Activated CD4-positive, alpha-beta T cell treated with anti-CD3 and anti-CD28 coated beads, Interleukin-2, amount 10 ng/mL, durations not matched to agents 7 days and 5 days (primary cell): ENCODE measurements around the gene GLIS2. TPM values are rescaled to one million over a fixed set of nuclear protein-coding genes. Genes with fewer than 3 reads are reported as not detected.

Experiments
- CTCF ChIA-PET: fragments of 350-600 bp; sonication (Branson Sonifier 250); formaldehyde crosslinking; loops from one replicate; lab custom pipeline; 2021; ENCODE audit warnings: antibody characterized with exemption; lab: Charles Lee
- POLR2A ChIA-PET: fragments of 350-600 bp; sonication (Branson Sonifier 250); formaldehyde crosslinking; loops from one replicate; lab custom pipeline; 2021; ENCODE audit warnings: antibody characterized with exemption; lab: Charles Lee
- DNase-seq: peaks from one replicate; pipeline ENCODE4 v3.0.0-alpha.2; 2020
- H3K27ac Mint-ChIP-seq: one replicate; pipeline ENCODE4 v1.8.0; 2021; ENCODE audit warnings: mild to moderate bottlenecking, moderate library complexity, mixed read lengths
- H3K27me3 Mint-ChIP-seq: one replicate; pipeline ENCODE4 v1.8.0; 2021; ENCODE audit warnings: mixed read lengths
- H3K36me3 Mint-ChIP-seq: one replicate; pipeline ENCODE4 v1.8.0; 2021; ENCODE audit warnings: low read depth, mixed read lengths
- H3K4me1 Mint-ChIP-seq: one replicate; pipeline ENCODE4 v1.8.0; 2021; ENCODE audit warnings: mixed read lengths
- H3K4me3 Mint-ChIP-seq: one replicate; pipeline ENCODE4 v1.8.0; 2021; ENCODE audit warnings: mild to moderate bottlenecking, moderate library complexity, mixed read lengths
- H3K9me3 Mint-ChIP-seq: one replicate; pipeline ENCODE4 v1.8.0; 2021; ENCODE audit warnings: mixed read lengths
- total RNA-seq, 2 experiments: library from RNA; stranded (reverse); gene quantifications; one replicate each; pipeline ENCODE4 v1.2.3, GENCODE V29; 2021

GLIS2 gene
- total RNA-seq, 2 experiments from 2014 or later: 0.12 to 0.17 TPM

DNA sequence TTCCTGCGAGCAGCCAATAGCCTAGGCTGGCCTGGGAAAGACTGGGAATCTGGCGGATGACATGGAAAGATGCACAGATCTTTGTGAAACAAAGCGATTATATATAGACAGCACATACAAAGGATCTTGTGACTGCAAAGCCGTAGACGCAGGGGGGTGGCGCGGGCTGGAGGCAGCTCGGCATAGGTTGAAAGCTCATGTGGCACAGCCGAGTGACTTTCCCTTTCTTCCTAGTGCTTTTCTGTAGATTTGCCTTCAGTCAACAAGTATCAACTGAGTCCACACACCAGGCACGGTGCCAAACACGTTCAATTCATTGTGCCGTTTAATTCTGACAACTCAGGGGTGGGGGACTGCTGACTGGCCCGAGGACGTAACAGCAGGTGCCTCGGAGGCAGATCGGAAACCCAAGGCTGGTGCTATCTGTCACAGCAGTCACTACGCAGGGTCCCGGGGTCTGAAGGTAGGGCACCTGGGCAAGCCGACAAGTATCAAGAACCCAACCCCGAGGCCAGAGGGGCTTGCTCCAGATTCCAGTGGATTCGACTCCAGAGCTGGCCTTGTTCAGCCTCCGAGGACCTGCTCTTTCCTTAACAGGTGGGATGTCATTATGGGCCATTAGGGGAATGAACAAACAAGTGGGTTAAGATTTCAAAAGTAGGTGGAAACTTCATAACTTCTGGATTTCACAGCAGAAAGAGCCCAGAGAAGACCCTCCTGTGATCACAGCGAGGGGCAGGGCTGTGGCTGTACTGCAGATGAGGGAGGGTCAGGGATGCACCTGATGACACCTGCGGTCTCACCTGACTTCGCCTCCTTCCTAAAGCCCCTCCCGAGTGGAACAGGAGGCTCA, 29.3 kb downstream of the GLIS2 start:
- no peak overlapping the region for H3K4me3 Mint-ChIP-seq

DNA sequence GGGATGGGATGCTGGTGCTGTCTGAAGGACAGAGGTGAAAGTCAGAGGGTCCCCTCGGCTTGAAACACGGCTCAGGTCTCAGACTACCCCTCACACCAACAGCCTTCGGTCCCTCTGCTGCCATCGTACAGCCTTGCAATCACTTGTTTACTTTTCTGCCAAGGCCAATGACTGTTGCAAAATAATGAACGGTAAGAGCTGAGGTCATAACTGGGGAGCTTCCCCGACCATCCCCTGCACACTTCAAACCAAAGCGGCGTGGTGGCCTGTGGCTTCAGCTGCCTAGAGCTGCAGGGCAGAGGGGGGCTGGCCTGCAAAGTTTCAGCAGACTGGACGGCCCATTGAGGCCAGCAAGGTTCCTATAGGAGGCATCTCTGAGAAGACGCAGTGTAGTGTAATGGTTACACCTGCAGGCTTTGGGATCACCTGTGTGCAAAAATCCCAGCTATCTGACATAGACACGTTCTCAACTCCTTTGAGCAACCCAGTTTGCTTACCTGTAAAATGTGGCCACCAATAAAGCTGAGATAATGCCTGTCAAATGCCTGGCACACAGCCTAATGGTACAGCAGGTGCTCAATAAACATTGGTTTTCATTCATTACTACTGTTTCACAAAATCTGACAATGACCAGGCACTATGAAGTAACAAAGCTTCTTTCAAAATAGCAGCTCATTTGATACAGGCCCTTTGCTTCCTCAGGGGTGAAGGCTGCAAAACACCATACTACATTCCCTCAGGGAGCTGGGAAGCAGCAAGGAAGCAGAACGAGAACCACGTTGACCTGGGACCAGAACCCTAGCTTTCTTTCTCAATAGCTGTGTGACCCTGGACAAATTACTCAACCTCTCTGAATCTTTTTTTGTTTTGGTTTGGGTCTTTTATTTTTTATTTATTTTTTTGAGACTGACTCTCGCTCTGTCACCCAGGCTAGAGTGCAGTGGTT, 30.2 kb downstream of the GLIS2 start:
- CTCF ChIA-PET: interaction anchor here (0.5 to 1.8 kb wide), 3 partner anchors 13 to 649 kb away, joined by 5 to 7 read pairs (median 7); no protein-coding TSS in a partner anchor
- Mint-ChIP-seq H3K4me3 (no peak overlapping the region), H3K36me3 (no peaks in the 10 kb centered on the region), H3K9me3 (no peaks in the 10 kb centered on the region), H3K4me1 (peaks cover 17% of the 10 kb centered on the region), H3K27me3 (no peaks in the 10 kb centered on the region), H3K27ac (peak overlapping the region; percentile 32)
- POLR2A ChIA-PET: interaction anchor here (0.8 kb wide), 1 partner anchor 642 kb away, joined by 3 read pairs; no protein-coding TSS in a partner anchor
- DNase-seq: no peak

More for the DNA sequence above, 29.3 kb downstream of the GLIS2 start:
- Mint-ChIP-seq H3K27me3 (no peaks in the 10 kb centered on the region), H3K9me3 (no peaks in the 10 kb centered on the region), H3K4me1 (peaks cover 15% of the 10 kb centered on the region), H3K27ac (no peak overlapping the region), H3K36me3 (no peaks in the 10 kb centered on the region)
- ChIA-PET CTCF (interaction anchor here (0.5 kb wide), 1 partner anchor 759 kb away, joined by 4 read pairs; no protein-coding TSS in a partner anchor), POLR2A (no interaction called here)
- DNase-seq: no peak

DNA sequence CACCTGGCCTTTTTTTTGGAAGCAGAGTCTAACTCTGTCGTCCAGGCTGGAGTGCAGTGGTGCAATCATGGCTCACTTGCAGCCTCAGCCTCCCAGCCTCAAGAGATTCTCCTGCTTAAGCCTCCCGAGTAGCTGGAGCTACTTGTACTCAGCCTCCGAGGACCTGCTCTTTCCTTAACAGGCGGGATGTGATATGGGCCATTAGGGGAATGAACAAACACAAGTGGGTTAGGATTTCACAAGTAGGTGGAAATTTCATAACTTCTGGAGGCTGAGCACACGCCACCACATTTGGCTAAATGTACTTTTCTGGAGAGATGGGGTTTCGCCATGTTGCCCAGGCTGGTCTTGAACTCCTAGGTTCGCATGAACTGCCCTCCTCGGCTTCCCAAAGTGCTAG, 31.1 kb downstream of the GLIS2 start:
- H3K27me3 Mint-ChIP-seq: no peaks in the 10 kb centered on the region
- no peak for DNase-seq
- CTCF ChIA-PET: interaction anchor here (1.2 to 1.8 kb wide), 3 partner anchors 12 to 93 kb away, joined by 4 to 7 read pairs (median 5); no protein-coding TSS in a partner anchor
- H3K36me3 Mint-ChIP-seq: no peaks in the 10 kb centered on the region
- POLR2A ChIA-PET: interaction anchor here (0.6 to 0.8 kb wide), 2 partner anchors 11 to 643 kb away, joined by 3 to 4 read pairs; no protein-coding TSS in a partner anchor
- no peak overlapping the region for H3K27ac Mint-ChIP-seq
- no peak overlapping the region for H3K4me3 Mint-ChIP-seq
- peaks cover 26% of the 10 kb centered on the region for H3K4me1 Mint-ChIP-seq
- no peaks in the 10 kb centered on the region for H3K9me3 Mint-ChIP-seq

DNA sequence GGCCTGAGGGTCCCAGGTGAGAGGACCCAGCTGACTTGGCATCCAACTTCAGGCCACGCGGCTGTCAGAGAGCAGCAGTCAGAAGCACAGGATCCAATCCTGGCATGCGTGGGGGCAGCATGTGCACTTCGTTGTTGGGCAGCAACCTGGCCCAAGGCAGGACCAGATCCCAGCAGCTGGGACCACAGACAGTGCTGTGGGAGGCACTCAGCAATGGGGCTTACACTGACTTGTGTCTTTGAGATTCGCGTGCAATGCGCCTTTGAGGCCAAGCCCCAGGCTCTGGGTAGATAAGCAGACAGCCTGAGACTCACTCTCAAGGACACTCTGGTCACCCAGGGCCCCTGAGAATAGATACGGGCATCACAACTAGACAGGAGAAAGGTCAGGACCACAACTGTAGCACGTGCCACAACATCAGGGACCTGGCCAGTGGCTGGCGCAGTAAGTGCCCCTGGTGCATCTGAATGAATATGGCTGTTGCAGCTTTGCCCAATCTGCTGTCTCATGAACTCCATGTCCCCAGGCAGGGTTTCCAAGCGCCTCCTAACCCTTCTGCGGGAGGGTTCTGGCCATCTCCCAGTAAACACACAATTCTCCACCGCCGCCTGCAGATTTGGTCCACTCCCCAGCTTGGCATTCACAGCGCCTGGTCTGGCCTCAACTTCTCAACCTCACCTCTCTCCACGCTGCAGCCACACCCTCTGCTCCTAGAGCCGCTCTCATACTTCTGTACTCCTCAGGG, 32.1 kb downstream of the GLIS2 start:
- H3K4me1 Mint-ChIP-seq: peaks cover 26% of the 10 kb centered on the region
- DNase-seq: no peak
- no peaks in the 10 kb centered on the region for H3K36me3 Mint-ChIP-seq
- no peaks in the 10 kb centered on the region for H3K9me3 Mint-ChIP-seq
- ChIA-PET POLR2A (interaction anchor here (0.7 kb wide), 1 partner anchor 9 kb away, joined by 3 read pairs; no protein-coding TSS in a partner anchor), CTCF (interaction anchor here (1.2 to 1.8 kb wide), 2 partner anchors 20 to 94 kb away, joined by 4 to 5 read pairs; no protein-coding TSS in a partner anchor)
- H3K4me3 Mint-ChIP-seq: no peak overlapping the region
- no peak overlapping the region for H3K27ac Mint-ChIP-seq
- no peaks in the 10 kb centered on the region for H3K27me3 Mint-ChIP-seq

DNA sequence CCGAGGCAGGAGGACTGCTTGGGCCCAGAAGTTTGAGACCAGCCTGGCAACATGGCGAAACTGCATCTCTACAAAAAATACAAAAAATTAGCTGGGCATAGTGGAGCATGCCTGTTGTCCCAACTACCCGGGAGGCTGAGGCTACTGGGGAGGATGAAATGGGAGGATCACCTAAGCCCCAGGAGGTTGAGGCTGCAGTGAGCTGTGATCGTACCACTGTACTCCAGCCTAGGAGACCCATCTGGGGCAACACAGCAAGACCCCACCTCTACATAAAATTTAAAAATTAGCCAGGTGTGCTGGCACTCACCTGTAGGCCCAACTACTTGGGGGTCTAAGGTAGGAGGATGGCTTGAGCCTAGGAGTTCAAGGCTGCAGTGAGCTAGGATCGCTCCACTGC, 33.5 kb downstream of the GLIS2 start:
- ChIA-PET POLR2A (no interaction called here), CTCF (interaction anchor here (0.7 to 1.6 kb wide), 8 partner anchors 10 to 859 kb away, joined by 3 to 4 read pairs (median 3); no protein-coding TSS in a partner anchor)
- H3K36me3 Mint-ChIP-seq: peaks cover 9% of the 10 kb centered on the region
- H3K9me3 Mint-ChIP-seq: no peaks in the 10 kb centered on the region
- H3K4me1 Mint-ChIP-seq: peaks cover 26% of the 10 kb centered on the region
- no peak overlapping the region for H3K27ac Mint-ChIP-seq
- H3K27me3 Mint-ChIP-seq: no peaks in the 10 kb centered on the region
- peak overlapping the region; percentile 32 for H3K4me3 Mint-ChIP-seq
- no peak for DNase-seq

DNA sequence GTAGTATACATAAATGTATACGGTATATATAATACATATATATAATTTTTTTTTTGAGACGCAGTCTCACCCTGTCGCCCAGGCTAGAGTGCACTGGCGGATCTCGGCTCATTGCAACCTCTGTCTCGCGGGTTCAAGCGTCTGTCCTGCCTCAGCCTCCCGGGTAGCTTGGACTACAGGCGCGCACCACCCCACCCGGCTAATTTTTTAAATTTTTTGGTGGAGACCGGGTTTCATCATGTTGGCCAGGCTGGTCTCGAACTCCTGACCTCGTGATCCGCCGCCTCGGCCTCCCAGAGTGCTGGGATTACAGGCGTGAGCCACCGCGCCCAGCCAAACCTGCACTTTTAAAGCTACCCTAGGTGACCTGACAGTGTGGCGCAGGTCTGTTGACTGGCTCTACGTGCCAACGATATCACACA, 34.5 kb downstream of the GLIS2 start:
- ChIA-PET POLR2A (interaction anchor here (0.5 kb wide), 1 partner anchor 51 kb away, joined by 3 read pairs; no protein-coding TSS in a partner anchor), CTCF (interaction anchor here (0.5 to 2.1 kb wide), 7 partner anchors 12 to 105 kb away, joined by 3 to 8 read pairs (median 3); no protein-coding TSS in a partner anchor)
- peak overlapping the region; percentile 94 for H3K27ac Mint-ChIP-seq

DNA sequence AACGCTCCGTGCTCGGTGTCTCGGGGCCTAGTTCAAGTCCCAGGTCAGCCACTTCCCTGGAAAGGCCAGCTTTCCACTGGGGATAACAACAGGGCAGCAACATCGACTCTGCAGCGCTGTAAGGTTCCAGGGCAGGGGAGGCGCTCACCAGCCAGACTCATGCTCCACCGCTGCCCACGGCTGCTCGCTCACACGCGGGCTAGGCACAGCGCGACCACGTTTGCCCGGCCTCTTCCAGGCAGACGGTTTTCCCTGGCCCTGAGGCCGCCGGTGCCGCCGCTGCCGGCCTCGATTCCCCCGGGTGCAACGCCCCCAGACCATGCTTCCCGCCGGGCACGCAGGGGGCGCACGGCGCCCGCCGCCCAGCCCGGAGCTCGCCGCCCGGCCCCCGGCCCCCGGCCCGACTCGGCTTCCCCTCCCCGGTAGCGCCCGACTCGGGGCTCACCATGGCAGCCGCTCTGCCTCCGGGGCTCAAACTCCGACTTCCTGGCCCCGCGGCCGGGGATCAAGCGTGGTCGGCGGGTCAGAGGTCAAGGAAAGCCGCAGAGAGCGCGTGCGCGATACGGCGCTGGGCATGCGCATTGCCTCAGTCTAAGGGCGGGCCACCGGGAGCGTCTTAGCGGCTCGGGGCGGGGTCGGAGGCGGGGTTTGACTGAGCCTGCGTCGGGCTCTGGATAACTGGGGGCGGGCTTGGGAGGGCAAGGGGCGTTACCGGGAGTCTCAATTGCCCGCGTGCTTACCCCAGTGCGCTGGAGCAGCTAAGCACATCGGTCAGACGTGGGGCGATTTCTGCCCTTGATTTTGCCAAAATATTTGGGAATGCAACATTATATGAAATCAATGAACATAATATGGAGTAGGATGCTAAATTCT, 35.2 kb downstream of the GLIS2 start, which contains the start of gene PAM16:
TSS of gene PAM16 (minus strand) at position 535 of the 873 bp plus-strand sequence. CDS start at position 448, 87 bp downstream.
- Mint-ChIP-seq H3K4me3 (peak within 1 kb of the TSS; percentile 96), H3K27me3 (no peaks in the 10 kb centered on the region), H3K27ac (peak within 1 kb of the TSS; percentile 94), H3K9me3 (no peaks in the 10 kb centered on the region), H3K4me1 (peaks cover 26% of the 10 kb centered on the region), H3K36me3 (peaks cover 12% of the 10 kb centered on the region)
- ChIA-PET POLR2A (no interaction called here), CTCF (interaction anchor here (0.5 to 2.1 kb wide), 6 partner anchors 11 to 105 kb away, joined by 3 to 8 read pairs (median 3); no protein-coding TSS in a partner anchor)
- DNase-seq: peak; percentile 97

More for the DNA sequence above, 34.5 kb downstream of the GLIS2 start:
- Mint-ChIP-seq H3K4me3 (peak overlapping the region; percentile 96), H3K36me3 (peaks cover 12% of the 10 kb centered on the region), H3K27me3 (no peaks in the 10 kb centered on the region), H3K4me1 (peaks cover 26% of the 10 kb centered on the region), H3K9me3 (no peaks in the 10 kb centered on the region)
- DNase-seq: no peak

DNA sequence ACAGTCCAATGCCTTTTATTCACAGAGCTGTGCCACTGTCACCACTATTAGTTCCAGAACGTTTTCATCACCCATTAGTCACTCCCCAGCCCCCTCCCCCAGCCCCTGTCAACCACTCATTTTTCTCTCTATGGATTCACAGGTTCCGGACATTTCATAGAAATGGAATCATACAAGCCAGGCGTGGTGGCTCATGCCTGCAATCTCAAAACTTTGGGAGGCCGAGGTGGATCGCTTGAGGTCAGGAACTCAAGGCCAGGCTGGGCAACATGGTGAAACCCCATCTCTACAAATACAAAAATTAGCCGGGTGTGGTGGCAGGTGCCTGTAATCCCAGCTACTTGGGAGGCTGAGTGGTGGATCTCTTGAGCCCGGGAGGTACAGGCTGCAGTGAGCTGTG, 36.0 kb downstream of the GLIS2 start:
- Mint-ChIP-seq H3K4me3 (no peak overlapping the region), H3K27ac (peak overlapping the region; percentile 94), H3K9me3 (no peaks in the 10 kb centered on the region), H3K36me3 (peaks cover 12% of the 10 kb centered on the region), H3K27me3 (no peaks in the 10 kb centered on the region), H3K4me1 (peaks cover 23% of the 10 kb centered on the region)
- no peak for DNase-seq
- ChIA-PET POLR2A (interaction anchor here (1.0 kb wide), 1 partner anchor 64 kb away, joined by 3 read pairs; no protein-coding TSS in a partner anchor), CTCF (interaction anchor here (1.2 to 2.1 kb wide), 2 partner anchors 10 to 18 kb away, joined by 3 to 6 read pairs; no protein-coding TSS in a partner anchor)

DNA sequence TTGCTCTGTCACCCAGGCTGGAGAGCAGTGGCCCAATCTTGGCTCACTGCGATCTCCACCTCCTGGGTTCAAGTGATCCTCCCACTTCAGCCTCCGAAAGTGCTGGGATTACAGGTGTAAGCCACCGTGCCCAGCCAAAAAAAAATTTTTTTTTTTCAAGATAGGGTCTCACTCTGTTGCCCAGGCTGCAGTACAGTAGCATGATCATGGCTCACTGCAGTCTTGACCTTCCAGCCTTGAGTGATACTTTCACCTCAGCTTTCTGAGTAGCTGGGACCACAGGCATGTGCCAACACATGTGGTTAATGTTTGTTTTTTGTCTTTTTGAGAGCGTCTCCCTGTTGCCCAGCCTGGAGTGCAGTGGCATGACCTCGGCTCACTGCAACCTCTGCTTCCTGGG, 37.0 kb downstream of the GLIS2 start:
- peaks cover 15% of the 10 kb centered on the region for H3K36me3 Mint-ChIP-seq
- no peaks in the 10 kb centered on the region for H3K9me3 Mint-ChIP-seq

DNA sequence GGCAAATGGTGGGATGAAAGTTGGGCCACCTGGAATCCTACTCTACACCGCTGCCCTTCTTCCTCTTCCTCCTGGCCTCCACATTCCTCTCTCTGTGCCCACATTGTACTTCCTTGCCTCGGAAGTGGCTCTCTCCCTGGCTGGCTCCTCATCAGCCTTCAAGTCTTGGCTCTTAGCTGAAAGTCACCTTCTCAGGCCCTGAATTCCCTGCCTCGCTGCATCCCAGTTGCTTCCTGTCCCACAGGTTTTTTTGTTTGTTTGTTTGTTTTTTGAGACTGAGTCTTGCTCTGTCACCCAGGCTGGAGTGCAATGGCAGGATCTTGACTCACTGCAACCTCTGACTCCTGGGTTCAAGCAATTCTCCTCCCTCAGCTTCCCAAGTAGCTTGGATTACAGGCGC, 37.8 kb downstream of the GLIS2 start:
- H3K27ac Mint-ChIP-seq: no peak overlapping the region
- CTCF ChIA-PET: interaction anchor here (1.0 to 1.4 kb wide), 2 partner anchors 49 kb away, joined by 3 to 4 read pairs; no protein-coding TSS in a partner anchor
- POLR2A ChIA-PET: no interaction called here

More for the DNA sequence above, 37.0 kb downstream of the GLIS2 start:
- H3K4me1 Mint-ChIP-seq: peaks cover 23% of the 10 kb centered on the region
- no peaks in the 10 kb centered on the region for H3K27me3 Mint-ChIP-seq
- CTCF ChIA-PET: interaction anchor here (1.0 kb wide), 1 partner anchor 50 kb away, joined by 3 read pairs; no protein-coding TSS in a partner anchor
- H3K27ac Mint-ChIP-seq: no peak overlapping the region
- H3K4me3 Mint-ChIP-seq: no peak overlapping the region
- POLR2A ChIA-PET: no interaction called here
- no peak for DNase-seq

More for the DNA sequence above, 37.8 kb downstream of the GLIS2 start:
- peaks cover 19% of the 10 kb centered on the region for H3K4me1 Mint-ChIP-seq
- no peaks in the 10 kb centered on the region for H3K9me3 Mint-ChIP-seq
- H3K4me3 Mint-ChIP-seq: no peak overlapping the region
- H3K36me3 Mint-ChIP-seq: peaks cover 18% of the 10 kb centered on the region
- no peaks in the 10 kb centered on the region for H3K27me3 Mint-ChIP-seq
- no peak for DNase-seq
